GM06990 (cell line): ENCODE measurements around the gene PKDREJ.

Experiments used
- DNase-seq: peaks from one replicate; pipeline ENCODE4 v3.0.0-alpha.2; 2011; ENCODE audit not compliant: insufficient read length; ENCODE audit errors: extremely low read depth
- H3K27me3 ChIP-seq: replicated peaks from 2 replicates; pipeline ENCODE4 v1.6.0; 2011; ENCODE audit warnings: low read length; ENCODE audit not compliant: control insufficient read depth, insufficient read depth
- H3K36me3 ChIP-seq: 2 replicates; pipeline ENCODE4 v1.5.1; 2011; ENCODE audit warnings: low read length; ENCODE audit not compliant: control insufficient read depth, insufficient read depth
- H3K4me3 ChIP-seq: replicated peaks from 2 replicates; pipeline ENCODE4 v1.5.1; 2011; ENCODE audit warnings: low read depth, mild to moderate bottlenecking, control low read depth, low read length
- TF ChIP-seq, protein P1 (sequence below): IDR thresholded peaks from 2 replicates; pipeline ENCODE4 v1.5.1; 2011; ENCODE audit warnings: low read length, control low read depth, mild to moderate bottlenecking, inconsistent platforms; ENCODE audit not compliant: insufficient read depth, poor library complexity, severe bottlenecking

The PKDREJ gene

GRCh38 chr22:46251266-46251665 lies 11.9 kb downstream of the PKDREJ start:
- DNase-seq, result no peak
- TF ChIP-seq, protein P1, sequence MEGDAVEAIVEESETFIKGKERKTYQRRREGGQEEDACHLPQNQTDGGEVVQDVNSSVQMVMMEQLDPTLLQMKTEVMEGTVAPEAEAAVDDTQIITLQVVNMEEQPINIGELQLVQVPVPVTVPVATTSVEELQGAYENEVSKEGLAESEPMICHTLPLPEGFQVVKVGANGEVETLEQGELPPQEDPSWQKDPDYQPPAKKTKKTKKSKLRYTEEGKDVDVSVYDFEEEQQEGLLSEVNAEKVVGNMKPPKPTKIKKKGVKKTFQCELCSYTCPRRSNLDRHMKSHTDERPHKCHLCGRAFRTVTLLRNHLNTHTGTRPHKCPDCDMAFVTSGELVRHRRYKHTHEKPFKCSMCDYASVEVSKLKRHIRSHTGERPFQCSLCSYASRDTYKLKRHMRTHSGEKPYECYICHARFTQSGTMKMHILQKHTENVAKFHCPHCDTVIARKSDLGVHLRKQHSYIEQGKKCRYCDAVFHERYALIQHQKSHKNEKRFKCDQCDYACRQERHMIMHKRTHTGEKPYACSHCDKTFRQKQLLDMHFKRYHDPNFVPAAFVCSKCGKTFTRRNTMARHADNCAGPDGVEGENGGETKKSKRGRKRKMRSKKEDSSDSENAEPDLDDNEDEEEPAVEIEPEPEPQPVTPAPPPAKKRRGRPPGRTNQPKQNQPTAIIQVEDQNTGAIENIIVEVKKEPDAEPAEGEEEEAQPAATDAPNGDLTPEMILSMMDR, result no peak
- Histone ChIP-seq H3K4me3 (peak overlapping the region; percentile 75), H3K36me3 (no peaks in the 10 kb centered on the region; the same call in 1 of the 2 replicates), H3K27me3 (no peaks in the 10 kb centered on the region)

- Histone ChIP-seq H3K27me3 (no peaks in the 10 kb centered on the region), H3K36me3 (no peaks in the 10 kb centered on the region; the same call in 1 of the 2 replicates), H3K4me3 (peak overlapping the region; percentile 75)
- DNase-seq, result no peak
- TF ChIP-seq, protein P1, result no peak
Measured at GRCh38 chr22:46250783-46251125, 12.4 kb downstream of the PKDREJ start.

GRCh38 chr22:46250035-46250782 lies 12.9 kb downstream of the PKDREJ start, which contains the start of gene CDPF1:
CDPF1 (minus strand) TSS chr22:46250293; CDS start chr22:46248284, 2,009 bp downstream.
- TF ChIP-seq, protein P1, result no peak

DNA sequence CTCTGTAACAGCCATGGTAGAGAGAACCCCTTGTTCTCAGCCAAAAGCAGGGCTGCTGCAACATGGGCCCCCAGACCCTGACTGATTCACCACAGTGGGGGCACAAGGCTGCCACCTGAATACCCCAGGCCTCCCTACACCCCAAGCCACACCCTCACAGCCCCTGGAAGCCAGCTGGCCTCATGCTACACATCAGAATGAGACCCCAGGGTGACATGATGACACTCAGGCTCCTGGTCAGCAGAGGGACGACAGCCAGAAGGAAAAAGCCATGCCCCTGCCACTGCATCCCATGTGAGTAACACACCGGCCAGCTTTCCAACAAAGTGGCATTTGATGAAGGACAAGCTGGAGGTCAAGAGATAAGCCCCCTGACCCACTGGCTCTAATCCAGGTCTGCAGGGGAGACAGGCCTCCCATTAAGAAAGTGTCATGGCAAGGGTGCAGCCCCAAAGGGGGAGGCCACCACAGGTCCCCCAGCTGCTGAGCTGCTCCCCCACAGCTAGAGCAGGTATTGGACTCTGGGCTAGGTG lies 15.6 kb downstream of the PKDREJ start:
- Histone ChIP-seq H3K4me3 (no peak overlapping the region), H3K27me3 (no peaks in the 10 kb centered on the region), H3K36me3 (peaks cover 3% of the 10 kb centered on the region)
- TF ChIP-seq, protein P1, result no peak
- DNase-seq, result no peak

More at GRCh38 chr22:46250035-46250782, 12.9 kb downstream of the PKDREJ start, which contains the start of gene CDPF1:
- peak within 1 kb of the TSS; percentile 75 for H3K4me3 ChIP-seq
- H3K27me3 ChIP-seq, result no peaks in the 10 kb centered on the region
- peaks cover 2% of the 10 kb centered on the region; the same call in 1 of the 2 replicates for H3K36me3 ChIP-seq
- peak; percentile 95 for DNase-seq

DNA sequence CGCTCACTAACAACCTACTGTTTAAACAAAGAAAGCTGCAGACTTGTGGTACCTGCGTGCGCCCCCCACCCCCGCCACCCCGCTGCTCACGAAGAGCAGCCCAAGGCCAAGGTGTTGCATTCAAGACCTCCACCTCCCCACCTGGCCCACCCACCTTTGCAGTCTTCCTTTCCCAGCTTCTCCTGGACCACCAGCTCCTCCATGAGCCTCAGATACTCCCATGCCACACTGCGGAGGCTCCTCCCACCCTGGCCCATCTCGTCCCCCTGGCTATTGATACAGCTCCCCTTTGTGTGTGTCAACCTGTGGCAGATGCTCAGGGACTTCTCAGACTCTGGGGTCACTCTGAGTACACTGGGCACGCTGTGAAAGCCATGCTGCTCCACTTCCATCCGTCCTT lies 17.0 kb downstream of the PKDREJ start:
- TF ChIP-seq, protein P1, result no peak
- H3K36me3 ChIP-seq, result peaks cover 3% of the 10 kb centered on the region
- H3K4me3 ChIP-seq, result no peak overlapping the region
- DNase-seq, result no peak
- H3K27me3 ChIP-seq, result no peaks in the 10 kb centered on the region
